GM12892 (cell line): ENCODE results near the gene RNF224.

ENCODE experiments used
- POLR2A ChIP-seq: IDR thresholded peaks from 2 replicates; pipeline ENCODE4 v1.6.1; 2011; ENCODE audit warnings: low read depth, low read length, control low read depth
- POLR2AphosphoS5 ChIP-seq: IDR thresholded peaks from 2 replicates; pipeline ENCODE4 v1.6.1; 2011; ENCODE audit warnings: low read depth, low read length, control low read depth

DNA sequence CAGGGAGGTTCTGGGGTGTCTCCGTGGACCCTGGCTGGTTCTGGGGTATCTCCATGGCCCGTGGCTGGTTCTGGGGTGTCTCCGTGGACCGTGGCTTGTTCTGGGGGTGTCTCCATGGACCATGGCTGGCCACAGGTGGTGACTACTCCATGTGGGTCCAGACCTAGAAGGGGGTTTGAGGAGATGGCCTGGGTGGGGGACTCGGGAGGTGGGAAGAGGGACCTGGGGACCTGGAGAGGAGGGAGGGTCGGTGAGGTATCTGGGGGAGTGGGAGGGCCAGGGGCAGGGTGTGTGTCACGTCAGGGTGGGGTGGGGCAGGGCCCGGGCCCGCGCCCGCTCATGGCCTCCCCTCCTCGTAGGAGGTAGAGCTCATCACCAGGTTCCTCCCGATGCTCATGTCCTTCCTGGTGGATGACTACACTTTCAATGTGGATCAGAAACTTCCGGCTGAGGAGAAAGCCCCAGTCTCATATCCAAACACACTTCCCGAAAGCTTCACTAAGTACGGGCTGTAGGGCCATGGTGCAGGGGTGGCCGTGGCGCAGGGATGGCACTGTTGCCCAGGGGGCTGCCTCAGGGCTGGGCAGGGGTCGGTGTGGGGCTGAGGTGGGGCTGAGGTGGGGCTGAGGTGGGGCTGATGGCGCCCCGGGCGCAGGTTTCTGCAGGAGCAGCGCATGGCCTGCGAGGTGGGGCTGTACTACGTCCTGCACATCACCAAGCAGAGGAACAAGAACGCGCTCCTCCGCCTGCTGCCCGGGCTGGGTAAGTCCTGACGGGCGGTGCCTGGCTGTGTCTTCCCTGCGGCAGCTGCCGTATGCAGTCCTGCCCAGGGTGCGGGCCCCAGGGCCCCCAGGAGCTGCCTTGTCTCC is 39.5 kb downstream of the RNF224 start:
- TF ChIP-seq POLR2A (no peak), POLR2AphosphoS5 (no peak)
